ENCODE measurements around the gene ANTKMT.
A peak's percentile ranks its signal among the peaks of the same experiment; 100 is the strongest.

ANTKMT gene

DNA sequence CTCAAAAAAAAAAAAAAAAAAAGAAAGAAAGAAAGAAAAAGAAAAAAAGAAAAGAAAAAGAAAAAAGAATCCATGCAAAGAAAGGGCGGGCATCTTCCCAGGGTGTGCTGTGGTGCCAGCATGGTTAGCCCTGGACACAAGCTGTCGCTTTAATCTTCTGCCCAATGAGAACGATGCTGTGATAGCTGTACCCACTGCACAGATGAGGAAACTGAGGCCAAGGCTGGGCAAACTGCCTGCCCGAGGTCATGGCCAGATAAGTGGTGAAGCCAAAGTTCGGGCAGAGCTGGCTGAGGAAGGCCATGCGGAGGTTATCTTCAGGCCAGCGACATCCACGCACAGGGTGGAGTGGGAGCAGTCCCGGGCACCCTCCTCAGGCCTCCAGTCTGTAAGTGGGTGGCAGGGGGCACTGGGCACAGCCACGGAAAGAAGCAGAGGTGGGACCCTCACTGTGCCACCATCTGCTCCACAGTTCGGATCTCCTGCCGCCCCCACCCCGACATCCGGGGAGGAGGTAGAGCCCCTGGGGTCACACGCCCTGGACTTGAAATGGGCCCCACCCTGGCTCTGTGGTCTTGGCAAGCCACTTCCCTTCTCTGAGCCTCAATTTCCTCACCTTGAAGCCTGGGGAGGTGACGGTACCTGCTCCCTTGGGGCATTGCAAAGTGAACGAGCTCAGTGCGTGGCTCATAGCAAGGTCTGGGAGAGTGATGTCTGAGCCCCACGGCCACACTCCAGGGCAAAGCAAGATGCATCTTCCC is 21.9 kb upstream of the ANTKMT start:
- DNase-seq (ENCODE audit: low read depth in 1 of 2, low spot score in 1 of 2), result no peak

DNA sequence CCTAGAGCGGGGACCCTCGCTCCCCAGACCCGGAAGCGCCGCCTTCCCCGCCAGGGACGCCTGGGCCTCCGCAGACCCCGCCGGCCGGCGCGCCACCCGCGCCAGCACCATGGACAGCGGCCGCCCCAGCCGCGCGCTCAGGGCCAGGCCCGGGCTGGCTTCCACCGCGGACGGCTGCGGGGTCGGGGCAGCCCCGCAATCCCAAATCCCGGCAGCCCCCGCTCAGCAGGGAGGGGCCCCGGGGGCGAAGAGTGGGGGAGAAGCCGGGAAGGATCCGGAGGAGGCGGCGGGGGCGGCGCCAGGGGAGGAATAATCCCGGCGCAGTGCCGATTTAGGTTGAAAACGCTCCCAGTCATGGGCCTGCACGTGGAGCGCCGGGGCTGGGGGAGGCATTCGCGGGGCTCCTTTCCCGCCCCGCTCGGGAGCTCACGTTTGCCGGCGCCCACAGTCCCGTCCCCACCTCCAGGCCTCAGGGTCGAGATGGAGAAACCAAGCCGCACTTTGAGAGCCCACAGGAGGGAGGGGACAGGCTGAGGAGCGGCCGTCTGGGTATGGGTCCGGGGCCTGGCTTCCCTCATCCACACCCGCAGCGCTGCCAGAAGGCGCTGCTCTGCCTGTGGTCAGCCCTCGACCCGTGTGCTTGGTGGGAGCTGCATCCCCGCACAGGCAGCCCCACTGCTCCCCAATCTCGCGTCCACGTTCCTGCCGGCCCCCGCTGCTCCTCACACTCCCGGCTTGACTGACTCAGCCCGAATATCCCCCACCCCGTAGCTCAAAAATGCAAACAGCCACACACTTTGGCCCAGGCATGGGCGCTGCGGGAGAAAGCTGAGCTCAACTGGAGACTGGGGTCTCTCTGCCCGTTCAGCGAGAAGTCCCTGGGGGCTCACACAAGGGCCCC is 20.0 kb upstream of the ANTKMT start:
- no peak for DNase-seq (ENCODE audit: low read depth in 1 of 2, low spot score in 1 of 2)

DNA sequence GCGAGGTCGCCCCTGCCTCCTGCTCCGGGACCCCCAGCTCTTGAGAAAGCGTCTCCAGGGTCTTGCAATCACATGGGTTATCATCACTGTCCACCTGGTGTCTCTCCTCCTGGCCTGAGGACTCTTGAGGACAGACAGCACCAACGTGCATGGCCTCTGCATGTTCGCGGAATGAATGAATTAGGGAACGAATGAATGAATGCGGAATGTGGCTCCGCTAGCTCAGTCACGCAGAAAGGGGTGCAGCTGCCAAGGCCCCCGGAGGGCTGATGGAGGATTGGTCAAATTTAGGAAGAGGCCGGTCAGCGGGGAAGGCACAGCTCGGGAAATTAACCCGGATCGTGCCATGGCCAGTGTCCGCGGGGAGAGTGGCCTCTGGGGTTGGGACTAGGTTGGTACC is 18.6 kb upstream of the ANTKMT start:
- DNase-seq (ENCODE audit: low read depth in 1 of 2, low spot score in 1 of 2), result no peak

DNA sequence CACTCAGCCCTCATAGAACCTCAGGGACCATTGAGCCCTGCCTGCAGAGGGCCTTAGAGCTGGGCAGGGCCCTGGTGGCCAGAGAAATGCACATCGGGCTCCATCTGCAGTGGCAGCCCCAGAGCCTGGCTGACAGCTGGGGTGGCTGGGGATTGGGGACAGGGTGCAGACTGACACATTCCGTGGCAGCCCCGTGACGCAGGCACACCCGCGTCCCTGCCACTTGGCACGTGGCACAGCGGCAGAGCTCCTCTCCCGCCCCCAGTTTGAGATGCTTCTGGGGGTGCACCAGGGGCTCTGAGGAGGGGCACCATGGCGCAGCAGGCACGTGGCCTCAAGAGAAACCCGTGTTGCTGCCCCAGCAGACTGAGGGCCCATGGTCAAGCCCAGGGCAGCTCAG is 17.5 kb upstream of the ANTKMT start:
- no peak for DNase-seq (ENCODE audit: low read depth in 1 of 2, low spot score in 1 of 2)

DNA sequence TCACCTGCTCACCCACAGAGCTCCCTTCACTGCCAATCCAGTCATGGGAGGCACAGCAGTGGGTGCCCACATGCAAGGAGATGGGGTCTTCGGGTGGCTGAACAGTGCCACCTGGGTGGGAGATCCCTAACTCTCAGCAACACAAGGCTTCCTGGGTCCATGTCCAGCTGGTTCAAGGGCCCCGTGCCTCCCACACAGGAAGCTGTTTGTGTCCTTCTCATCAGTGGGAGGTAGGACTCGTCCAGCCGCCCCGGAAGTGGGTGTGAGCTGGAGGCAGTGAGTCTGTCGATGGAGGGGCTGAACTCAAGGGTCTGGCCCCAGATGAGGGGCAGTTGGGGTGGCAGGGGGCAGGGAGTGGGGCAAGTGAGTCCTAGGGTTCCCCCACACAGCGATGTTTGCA is 16.9 kb upstream of the ANTKMT start:
- no peak for DNase-seq (ENCODE audit: low read depth in 1 of 2, low spot score in 1 of 2)

DNA sequence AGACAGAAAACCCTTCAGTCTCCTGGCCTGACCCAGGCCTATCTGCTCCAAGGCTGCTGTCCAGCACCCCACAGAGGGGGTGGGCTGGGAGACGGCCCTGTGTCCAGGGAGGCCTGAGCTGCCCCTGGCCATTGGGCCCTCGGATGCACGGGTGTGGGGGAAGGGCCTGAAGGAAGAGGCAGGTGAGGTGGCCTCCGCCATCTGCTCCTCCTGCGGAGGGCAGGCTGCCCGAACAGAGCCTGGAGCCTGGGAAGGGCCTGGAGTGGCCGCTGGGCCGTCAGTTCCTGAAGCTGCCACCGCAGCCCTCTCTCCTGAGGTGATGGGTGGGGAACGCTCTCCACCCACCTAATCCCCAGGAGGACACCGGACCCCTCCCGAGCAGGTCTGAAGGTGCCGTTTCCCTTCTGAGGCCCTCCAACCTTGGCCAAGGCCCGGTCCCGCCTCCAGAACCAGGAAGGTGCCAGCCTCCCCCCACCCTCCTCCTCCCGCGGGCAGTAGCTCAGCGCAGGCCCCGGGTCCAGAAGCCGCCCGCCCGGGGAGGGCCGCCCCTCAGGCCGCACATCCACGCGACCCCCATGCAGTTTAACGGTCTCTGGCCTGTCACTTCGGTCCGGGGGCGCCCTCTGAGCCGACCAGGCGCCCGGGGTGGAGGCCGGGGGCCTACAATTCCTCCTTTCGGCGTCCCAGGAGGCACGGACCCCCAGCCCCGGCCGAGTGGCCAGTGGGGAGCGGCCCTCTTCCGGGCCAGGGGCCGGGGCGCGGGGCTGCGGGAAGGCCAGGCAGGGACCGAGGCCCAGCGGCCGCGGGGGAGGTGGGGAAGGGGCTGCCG is 16.2 kb upstream of the ANTKMT start:
- DNase-seq (ENCODE audit: low read depth in 1 of 2, low spot score in 1 of 2), result no peak

DNA sequence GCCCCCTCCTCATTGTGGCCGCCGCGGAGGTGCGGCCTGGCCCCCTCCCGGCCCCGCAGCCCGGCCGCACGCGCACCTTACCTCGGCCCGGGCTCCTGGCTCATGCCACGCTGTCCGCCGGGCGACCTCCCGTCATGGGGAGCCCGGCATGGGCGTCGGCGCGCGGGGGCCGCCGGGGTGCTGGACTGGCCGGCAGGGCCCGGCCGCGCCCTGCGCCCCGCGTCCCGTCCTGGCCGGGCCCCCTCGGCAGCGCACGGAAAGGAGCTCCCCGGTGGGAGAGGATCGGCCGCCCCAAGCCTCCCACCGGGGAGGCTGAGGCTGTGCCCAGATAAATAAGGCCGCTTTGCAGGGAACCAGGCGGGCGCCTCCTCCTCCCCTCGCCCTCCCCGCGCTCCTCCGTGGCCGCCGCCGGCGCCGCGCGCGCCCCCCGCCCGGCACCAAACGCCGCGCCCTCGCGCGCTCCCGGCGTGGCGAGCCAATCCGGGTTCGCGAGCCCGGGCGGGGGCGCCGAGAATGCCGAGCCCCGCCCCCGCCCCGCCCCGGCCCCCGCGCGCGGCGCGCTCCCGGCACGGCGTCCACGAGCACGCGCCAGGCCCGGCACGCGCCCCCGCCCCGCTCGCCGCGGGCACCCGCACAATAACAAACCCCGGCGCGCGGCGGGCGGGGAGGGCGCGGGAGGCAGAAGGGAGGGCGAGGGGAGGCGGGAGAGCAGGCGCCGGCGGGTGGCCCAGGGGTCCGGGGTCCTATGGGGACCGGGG is 15.3 kb upstream of the ANTKMT start, which contains the start of gene FBXL16:
Gene FBXL16 (minus strand): TSS at position 371 of the 758 bp plus-strand sequence. CDS start 8,396 bp downstream, outside the sequence.
- no peak for DNase-seq (ENCODE audit: low read depth in 1 of 2, low spot score in 1 of 2)

DNA sequence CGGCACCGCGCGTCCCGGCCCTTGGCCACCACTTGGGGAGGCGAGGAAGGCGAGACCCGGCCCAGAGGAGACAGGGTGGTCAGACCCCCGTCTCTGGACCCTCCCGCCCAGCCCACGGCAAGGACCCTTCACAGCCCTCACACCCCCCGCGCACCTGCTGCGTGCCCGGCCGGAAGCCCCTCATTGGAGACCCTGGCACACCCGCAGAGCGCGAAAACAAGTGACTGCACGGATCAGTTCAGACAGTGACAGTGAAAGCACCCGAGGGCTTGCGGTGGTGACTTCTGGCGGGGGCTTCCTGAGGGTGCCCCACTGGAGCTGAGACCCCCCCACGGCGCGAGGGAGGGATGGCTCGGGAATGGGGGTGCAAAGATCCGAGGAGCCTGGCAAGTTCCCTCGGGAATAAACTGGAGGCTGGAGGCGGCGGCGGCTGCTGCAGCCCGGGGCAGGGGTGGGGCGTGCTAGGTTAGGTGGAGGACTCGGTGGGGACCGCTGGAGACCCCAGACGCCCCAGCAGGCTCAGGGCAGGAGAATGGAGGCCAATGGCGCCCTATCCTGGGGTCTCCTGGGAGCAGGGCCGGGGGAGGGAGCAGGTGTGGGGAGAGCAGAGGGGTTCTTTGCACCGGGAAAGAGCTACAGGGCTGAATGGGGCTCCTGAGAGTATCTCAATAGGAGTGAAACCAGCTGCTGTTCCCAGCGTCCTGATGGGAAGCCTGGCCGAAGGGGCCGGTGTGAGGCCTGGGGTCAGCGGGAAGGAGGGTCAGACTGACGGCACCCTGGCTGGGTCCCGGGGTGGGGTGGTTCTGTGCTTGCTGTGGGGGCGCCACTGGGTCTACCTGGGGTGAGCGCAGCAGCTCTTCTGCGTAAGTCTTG is 14.5 kb upstream of the ANTKMT start:
- DNase-seq (ENCODE audit: low read depth in 1 of 2, low spot score in 1 of 2), result no peak

DNA sequence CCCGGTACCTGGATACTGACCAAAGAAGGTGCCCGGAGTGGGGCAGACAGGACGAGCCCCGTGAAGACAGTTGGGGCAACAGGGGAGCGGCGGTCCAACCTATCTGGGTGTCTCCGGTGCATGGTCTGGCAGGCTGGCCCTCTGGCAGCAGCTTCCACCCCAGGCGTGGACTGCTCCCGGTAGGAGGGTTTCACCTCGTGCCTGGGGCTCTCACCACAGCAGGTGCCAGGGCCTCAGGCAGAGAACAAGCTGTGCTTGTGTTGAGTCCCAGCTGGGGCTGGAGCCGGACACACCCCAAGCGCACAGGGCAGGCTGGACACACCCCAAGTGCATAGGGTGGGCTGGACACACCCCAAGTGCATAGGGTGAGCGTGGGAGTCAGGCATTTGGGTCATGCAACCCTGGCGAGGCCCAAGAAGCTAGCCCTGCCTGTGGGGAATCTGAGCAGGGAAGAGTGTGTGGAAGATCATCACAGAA is 13.8 kb upstream of the ANTKMT start:
- no peak for DNase-seq (ENCODE audit: low read depth in 1 of 2, low spot score in 1 of 2)

DNA sequence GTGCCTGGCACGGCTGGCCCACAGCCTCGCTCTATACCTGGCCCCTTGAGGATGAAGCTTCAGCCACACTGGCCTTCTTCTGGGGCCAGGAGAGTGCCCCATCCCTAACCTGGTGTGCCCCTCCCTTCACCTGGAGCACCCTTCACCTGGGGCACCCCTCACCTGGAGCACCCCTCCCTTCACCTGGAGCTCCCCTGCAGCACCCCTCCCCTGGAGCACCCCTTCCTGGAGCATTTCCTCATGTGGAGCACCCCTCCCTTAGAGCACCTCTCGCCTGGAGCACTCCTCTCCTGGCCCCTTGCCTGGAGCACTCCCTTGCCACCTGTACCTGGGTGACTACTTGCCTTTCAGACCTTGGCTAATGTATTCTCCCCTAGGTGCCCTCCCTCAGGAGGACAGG is 12.9 kb upstream of the ANTKMT start:
- DNase-seq (ENCODE audit: low read depth in 1 of 2, low spot score in 1 of 2), result no peak

DNA sequence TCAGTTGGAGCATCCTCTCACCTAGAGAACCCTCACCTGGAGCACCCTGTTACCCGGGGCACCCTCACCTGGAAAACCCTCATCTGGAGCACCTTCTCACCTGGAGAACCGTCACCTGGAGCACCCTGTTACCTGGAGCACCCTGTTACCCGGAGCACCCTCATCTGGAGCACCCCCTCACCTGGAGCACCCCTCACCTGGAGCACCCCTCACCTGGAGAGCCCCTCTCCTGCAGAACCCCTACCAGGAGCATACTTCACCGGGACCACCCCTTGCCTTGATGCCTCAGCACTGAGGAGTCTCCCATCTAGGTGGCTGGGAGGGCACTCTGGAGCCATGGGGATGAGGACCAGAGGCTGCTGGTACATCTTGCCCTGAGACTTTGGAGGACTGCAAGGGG is 12.0 kb upstream of the ANTKMT start:
- no peak for DNase-seq (ENCODE audit: low read depth in 1 of 2, low spot score in 1 of 2)

DNA sequence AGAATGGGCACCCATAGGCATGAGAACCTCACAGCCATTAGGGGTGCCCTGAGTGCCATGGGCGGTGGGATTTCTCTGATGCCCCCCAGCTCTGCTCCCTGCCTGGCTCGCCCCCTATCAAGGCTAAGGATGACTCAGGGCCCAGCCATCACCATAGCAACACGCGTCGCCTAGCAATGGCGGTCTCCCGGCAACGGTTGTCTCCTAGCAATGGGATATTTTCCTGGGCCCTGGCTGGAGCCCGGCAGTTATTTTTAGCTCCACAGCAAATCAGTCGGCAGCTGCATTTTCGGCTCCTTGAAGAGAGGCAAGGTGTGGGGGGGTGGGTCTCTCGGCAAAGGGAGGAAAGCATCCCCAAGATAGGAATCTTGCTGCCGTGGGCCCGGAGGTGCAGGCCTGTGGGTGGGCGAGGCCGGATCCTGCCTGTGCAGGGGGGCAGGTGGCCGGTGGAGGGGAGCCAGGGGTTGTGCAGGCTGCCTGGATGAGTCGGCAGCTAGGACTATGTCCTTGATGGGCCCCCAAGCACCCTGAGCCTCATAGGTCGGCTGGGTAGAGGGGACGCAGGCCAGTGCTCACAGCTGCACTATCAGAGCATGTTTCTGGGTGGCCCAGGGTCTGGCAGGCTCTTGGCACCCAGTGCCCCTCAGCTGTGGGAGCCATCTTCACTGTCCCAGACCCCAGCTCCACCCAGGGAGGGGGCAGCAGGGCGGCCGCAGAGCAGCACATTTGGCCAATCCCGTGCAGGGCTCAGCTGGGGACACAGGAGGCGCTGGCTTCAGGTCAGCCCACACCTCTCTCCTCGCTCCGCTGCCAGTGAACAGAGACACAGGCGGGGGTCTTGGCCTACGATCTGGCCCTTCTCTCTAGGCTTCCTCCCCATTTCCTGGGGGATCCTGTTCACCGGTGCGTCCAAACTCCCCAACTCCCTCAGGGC is 11.1 kb upstream of the ANTKMT start:
- DNase-seq (ENCODE audit: low read depth in 1 of 2, low spot score in 1 of 2), result no peak

DNA sequence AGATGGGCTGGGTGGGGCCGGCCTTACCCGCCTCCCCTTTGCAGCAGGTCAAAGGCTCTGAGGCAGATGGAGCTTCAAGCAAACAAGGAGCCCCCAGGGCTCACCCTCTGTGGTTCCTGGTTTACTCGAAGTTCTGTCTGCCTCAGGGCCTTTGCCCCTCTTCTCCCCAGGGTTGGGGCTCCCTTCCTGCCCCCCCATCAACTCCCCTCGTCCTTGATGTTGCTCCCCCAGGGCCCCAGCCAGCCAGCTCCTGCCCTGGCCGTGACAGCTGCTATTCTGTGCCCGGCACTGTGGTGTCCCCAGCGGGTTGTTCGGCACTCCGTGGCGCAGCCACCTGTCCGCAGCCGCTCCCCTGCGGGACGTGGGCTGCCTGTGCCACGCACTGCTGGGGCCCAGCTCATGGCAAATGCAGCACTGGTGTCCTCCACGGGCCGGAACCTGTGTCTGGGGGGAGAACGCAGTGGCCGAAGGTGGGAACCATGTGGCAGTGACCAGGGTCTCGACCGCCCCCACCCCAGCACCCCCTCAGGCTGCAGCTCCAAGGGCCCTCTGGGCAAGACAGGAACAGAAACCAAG is 10.4 kb upstream of the ANTKMT start:
- DNase-seq (ENCODE audit: low read depth in 1 of 2, low spot score in 1 of 2), result no peak

DNA sequence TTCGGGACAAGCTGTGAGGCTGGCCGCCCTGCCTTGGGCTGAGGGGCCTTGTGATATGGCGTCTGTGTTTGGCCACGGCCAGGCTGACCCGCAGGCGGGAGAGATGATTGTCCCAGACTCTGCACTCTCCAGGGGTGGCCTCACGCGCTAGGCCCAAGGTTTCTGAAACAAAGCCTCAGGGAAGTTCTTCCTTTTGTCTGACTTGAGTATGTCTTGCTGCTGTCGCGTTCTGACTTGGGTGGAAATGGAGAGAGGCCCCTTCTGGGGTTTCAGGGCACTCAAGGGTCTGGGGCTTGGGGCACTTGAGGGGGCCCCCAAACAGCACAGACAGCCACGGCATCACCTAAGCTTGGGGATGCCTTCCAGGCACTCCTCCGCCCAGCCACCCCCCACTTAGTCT is 9.9 kb upstream of the ANTKMT start:
- no peak for DNase-seq (ENCODE audit: low read depth in 1 of 2, low spot score in 1 of 2)

DNA sequence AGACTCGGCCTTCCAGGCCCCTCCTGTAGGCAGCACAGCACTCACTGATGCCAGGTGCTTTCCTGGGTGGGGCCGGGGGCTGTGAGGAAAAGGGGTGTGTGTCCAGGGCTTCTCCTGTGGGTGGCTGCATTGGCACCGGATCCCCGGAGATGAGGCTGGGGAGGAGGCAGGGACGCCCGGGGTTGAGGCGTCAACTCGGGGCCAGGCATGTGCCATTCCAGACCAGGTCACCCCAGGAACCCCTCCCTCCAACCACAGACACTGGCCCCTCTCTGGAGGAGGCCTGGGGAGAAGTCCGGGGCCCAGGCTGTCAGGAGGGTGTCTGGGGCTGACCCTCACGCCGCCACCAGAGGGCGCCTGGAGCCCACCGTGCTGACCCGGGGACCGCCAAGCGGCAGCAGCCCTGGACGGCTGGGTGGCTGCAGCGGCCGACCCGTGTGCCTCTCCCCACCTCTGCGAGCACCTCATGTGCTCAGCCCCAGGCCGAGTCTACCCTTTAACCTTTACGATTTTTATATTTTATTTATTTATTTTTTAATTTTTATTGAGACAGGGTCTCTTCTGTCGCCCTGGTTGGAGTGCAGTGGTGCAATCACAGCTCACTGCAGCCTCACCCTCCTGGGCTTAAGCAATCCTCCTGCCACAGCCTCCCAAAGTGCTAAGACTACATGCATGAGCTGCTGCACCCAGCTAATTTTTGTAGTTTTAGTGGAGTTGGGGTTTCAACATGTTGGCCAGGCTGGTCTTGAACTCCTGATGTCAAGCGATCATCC is 9.2 kb upstream of the ANTKMT start:
- peak; percentile 60 to 72 for DNase-seq (ENCODE audit: low read depth in 1 of 2, low spot score in 1 of 2)

DNA sequence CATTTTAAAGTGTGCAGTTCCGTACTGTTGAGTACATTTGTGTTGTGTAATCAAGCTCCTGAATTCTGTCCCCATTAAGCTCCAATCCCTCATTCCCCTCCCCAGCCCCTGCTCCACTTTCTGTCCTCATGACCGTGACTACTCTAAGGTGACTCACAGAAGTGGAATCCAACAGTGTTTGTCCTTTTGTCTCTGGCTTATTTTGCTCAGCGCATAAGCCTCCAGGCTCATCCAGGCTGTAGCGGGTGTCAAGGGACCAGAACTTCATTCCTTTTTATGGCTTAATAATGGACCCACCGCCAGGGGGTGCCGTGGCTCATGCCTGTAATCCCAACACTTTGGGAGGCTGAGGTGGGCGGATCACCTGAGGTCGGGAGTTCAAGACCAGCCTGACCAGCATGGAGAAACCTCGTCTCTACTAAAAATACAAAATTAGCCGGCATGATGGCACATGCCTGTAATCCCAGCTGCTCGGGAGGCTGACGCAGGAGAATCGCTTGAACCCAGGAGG is 8.2 kb upstream of the ANTKMT start:
- peak in 1 of 2 donors; percentile 37 for DNase-seq (ENCODE audit: low read depth in 1 of 2, low spot score in 1 of 2)

DNA sequence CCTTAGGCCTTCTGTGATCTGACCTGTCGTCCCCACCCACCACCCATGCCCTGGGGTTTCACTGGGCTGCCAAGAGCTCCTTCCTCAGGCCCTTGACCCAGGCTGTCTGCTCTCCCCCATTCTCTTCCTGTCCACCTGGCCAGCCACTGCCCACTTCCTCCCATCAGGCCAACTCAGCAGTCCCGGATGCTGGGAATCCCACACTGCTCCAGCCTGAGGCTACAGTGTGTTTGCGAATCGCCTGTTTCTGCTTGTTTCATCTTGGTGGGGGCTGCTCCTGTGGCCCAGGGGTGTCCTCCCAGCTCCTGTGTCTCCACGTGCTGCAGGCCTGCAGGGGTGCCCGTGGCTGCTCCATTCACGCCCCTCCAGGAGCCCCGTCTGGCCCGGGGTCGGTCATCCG is 6.9 kb upstream of the ANTKMT start:
- no peak for DNase-seq (ENCODE audit: low read depth in 1 of 2, low spot score in 1 of 2)

All from stimulated activated CD4-positive, alpha-beta T cell treated with anti-CD3 and anti-CD28 coated beads, Interleukin-15, amount 100 ng/mL, for 1 hour (primary cell).